ENCODE results near the gene DENND4A.

DENND4A gene

GRCh38 chr15:65682404-65682911, 109.6 kb downstream of the DENND4A start:
- Histone ChIP-seq H3K4me1 (ENCODE audit: control insufficient read depth, low read length) (peaks cover 12% of the 10 kb centered on the region), H3K36me3 (ENCODE audit: control insufficient read depth, low read length) (peaks cover 39% of the 10 kb centered on the region), H3K9me2 (replicated peaks; ENCODE audit: control insufficient read depth, low read length) (no peaks in the 10 kb centered on the region), H4K20me1 (ENCODE audit: control insufficient read depth, insufficient read depth, low read depth, low read length) (no peaks in the 10 kb centered on the region), H3K9me3 (ENCODE audit: control insufficient read depth, insufficient read depth, low read length) (no peaks in the 10 kb centered on the region), H3K79me2 (ENCODE audit: control insufficient read depth, low read length) (no peaks in the 10 kb centered on the region), H3K27ac (ENCODE audit: low read depth, low read length) (no peak overlapping the region), H3F3A (ENCODE audit: control insufficient read depth, insufficient read depth) (peaks cover 6% of the 10 kb centered on the region), H3K4me2 (ENCODE audit: low read length) (no peak overlapping the region), H3K27me3 (ENCODE audit: control insufficient read depth, low read length) (no peaks in the 10 kb centered on the region), H3K4me3 (ENCODE audit: low read length) (no peak overlapping the region)
- TF ChIP-seq CTCF (IDR thresholded peaks at IDR 0.05; ENCODE audit: low read depth, low read length, poor library complexity, severe bottlenecking) = no peak
- TF ChIP-seq EZH2phosphoT487 (IDR thresholded peaks at IDR 0.05; ENCODE audit: borderline replicate concordance, low read length) = no peak

GRCh38 chr15:65680544-65680943, 111.5 kb downstream of the DENND4A start:
- TF ChIP-seq CTCF (IDR thresholded peaks at IDR 0.05; ENCODE audit: low read depth, low read length, poor library complexity, severe bottlenecking) (no peak), EZH2phosphoT487 (IDR thresholded peaks at IDR 0.05; ENCODE audit: borderline replicate concordance, low read length) (no peak)

DNA sequence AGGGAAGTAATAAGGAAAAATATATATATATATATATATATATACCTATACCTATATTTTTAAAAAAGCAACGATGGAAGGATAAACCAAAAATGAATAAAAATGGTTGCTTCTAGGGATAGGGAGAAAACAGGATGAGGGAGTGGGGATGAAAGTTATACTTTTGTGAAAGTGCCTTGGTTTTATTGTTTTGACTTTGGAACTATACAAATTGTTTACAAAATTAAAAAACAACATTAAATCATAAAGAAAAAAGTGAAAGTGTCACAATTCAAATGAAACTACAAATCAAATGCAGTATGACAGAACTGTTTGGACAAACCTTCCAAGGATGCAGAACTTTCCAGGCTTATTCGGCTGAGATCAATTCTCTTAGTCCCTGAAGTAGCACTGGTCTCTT, 116.0 kb downstream of the DENND4A start:
- no peaks in the 10 kb centered on the region for H3K9me3 ChIP-seq (ENCODE audit: control insufficient read depth, insufficient read depth, low read length)
- H3K27ac ChIP-seq (ENCODE audit: low read depth, low read length) = no peak overlapping the region
- TF ChIP-seq EZH2phosphoT487 (IDR thresholded peaks at IDR 0.05; ENCODE audit: borderline replicate concordance, low read length) (no peak), CTCF (IDR thresholded peaks at IDR 0.05; ENCODE audit: low read depth, low read length, poor library complexity, severe bottlenecking) (no peak)
- H3K4me1 ChIP-seq (ENCODE audit: control insufficient read depth, low read length) = no peaks in the 10 kb centered on the region
- no peaks in the 10 kb centered on the region for H3K79me2 ChIP-seq (ENCODE audit: control insufficient read depth, low read length)
- no peaks in the 10 kb centered on the region for H3K9me2 ChIP-seq (replicated peaks; ENCODE audit: control insufficient read depth, low read length)
- peaks cover 54% of the 10 kb centered on the region for H3K36me3 ChIP-seq (ENCODE audit: control insufficient read depth, low read length)
- H3K27me3 ChIP-seq (ENCODE audit: control insufficient read depth, low read length) = no peaks in the 10 kb centered on the region
- H3K4me3 ChIP-seq (ENCODE audit: low read length) = no peak overlapping the region
- no peaks in the 10 kb centered on the region for H4K20me1 ChIP-seq (ENCODE audit: control insufficient read depth, insufficient read depth, low read depth, low read length)
- no peak overlapping the region for H3K4me2 ChIP-seq (ENCODE audit: low read length)
- H3F3A ChIP-seq (ENCODE audit: control insufficient read depth, insufficient read depth) = peaks cover 4% of the 10 kb centered on the region

More at GRCh38 chr15:65680544-65680943, 111.5 kb downstream of the DENND4A start:
- peaks cover 36% of the 10 kb centered on the region for H3K36me3 ChIP-seq (ENCODE audit: control insufficient read depth, low read length)
- H3K27ac ChIP-seq (ENCODE audit: low read depth, low read length) = no peak overlapping the region
- no peaks in the 10 kb centered on the region for H3K79me2 ChIP-seq (ENCODE audit: control insufficient read depth, low read length)
- no peaks in the 10 kb centered on the region for H3K9me2 ChIP-seq (replicated peaks; ENCODE audit: control insufficient read depth, low read length)
- no peak overlapping the region for H3K4me2 ChIP-seq (ENCODE audit: low read length)
- H3K4me3 ChIP-seq (ENCODE audit: low read length) = no peak overlapping the region
- H3K9me3 ChIP-seq (ENCODE audit: control insufficient read depth, insufficient read depth, low read length) = no peaks in the 10 kb centered on the region
- no peaks in the 10 kb centered on the region for H4K20me1 ChIP-seq (ENCODE audit: control insufficient read depth, insufficient read depth, low read depth, low read length)
- H3K4me1 ChIP-seq (ENCODE audit: control insufficient read depth, low read length) = no peaks in the 10 kb centered on the region
- H3K27me3 ChIP-seq (ENCODE audit: control insufficient read depth, low read length) = no peaks in the 10 kb centered on the region
- H3F3A ChIP-seq (ENCODE audit: control insufficient read depth, insufficient read depth) = peaks cover 7% of the 10 kb centered on the region
